IPS-11a (cell line): ENCODE measurements around the gene LONP1.
"Not testable (repeated sequence)": the region's sequence is repeated elsewhere in the genome, so short reads cannot be mapped to it uniquely, and the experiment has no call there.

Source experiments
- H3K4me3 ChIP-seq: one replicate; pipeline ENCODE4 v1.5.1; 2013; ENCODE audit warnings: low read depth, low read length, control low read depth

LONP1 gene

GRCh38 chr19:5719961-5720790 lies at the start of gene LONP1, which contains the start of gene CATSPERD:
LONP1 (minus strand) TSS chr19:5720146; CDS start chr19:5720132, 14 bp downstream.
CATSPERD (plus strand) TSS chr19:5720637; CDS start chr19:5720738, 101 bp downstream.
- H3K4me3 ChIP-seq: peak within 1 kb of the TSS; percentile 98

- H3K4me3 ChIP-seq: no peak overlapping the region
Observed at GRCh38 chr19:5767949-5768348, 48.0 kb upstream of the LONP1 start.

- H3K4me3 ChIP-seq: no peak overlapping the region
Observed at GRCh38 chr19:5765220-5765619, 45.3 kb upstream of the LONP1 start.

GRCh38 chr19:5762608-5763217 lies 42.8 kb upstream of the LONP1 start:
- no peak overlapping the region for H3K4me3 ChIP-seq

- H3K4me3 ChIP-seq: no peak overlapping the region
Observed at GRCh38 chr19:5753743-5754142, 33.8 kb upstream of the LONP1 start.

- H3K4me3 ChIP-seq: no peak overlapping the region
Observed at GRCh38 chr19:5751709-5752108, 31.8 kb upstream of the LONP1 start.

GRCh38 chr19:5749505-5749904 lies 29.6 kb upstream of the LONP1 start:
- H3K4me3 ChIP-seq: no peak overlapping the region

- not testable (repeated sequence) for H3K4me3 ChIP-seq
Observed at GRCh38 chr19:5748920-5749319, 29.0 kb upstream of the LONP1 start.

- H3K4me3 ChIP-seq: not testable (repeated sequence)
Observed at GRCh38 chr19:5744999-5745398, 25.1 kb upstream of the LONP1 start.

GRCh38 chr19:5743630-5744029 lies 23.7 kb upstream of the LONP1 start:
- no peak overlapping the region for H3K4me3 ChIP-seq

- H3K4me3 ChIP-seq: no peak overlapping the region
Observed at GRCh38 chr19:5742051-5742450, 22.1 kb upstream of the LONP1 start.

GRCh38 chr19:5738423-5738822 lies 18.5 kb upstream of the LONP1 start:
- no peak overlapping the region for H3K4me3 ChIP-seq

- H3K4me3 ChIP-seq: not testable (repeated sequence)
Observed at GRCh38 chr19:5733172-5733571, 13.2 kb upstream of the LONP1 start.

GRCh38 chr19:5727453-5728050 lies 7.6 kb upstream of the LONP1 start:
- no peak overlapping the region for H3K4me3 ChIP-seq

- H3K4me3 ChIP-seq: peak overlapping the region; percentile 98
Observed at GRCh38 chr19:5719274-5719960, 529 bp downstream of the LONP1 start.

- peak overlapping the region; percentile 98 for H3K4me3 ChIP-seq
Observed at GRCh38 chr19:5718579-5719273, 1.2 kb downstream of the LONP1 start.

- H3K4me3 ChIP-seq: peak overlapping the region; percentile 98
Observed at GRCh38 chr19:5718037-5718578, 1.8 kb downstream of the LONP1 start.

- no peak overlapping the region for H3K4me3 ChIP-seq
Observed at GRCh38 chr19:5717215-5717935, 2.6 kb downstream of the LONP1 start.

- no peak overlapping the region for H3K4me3 ChIP-seq
Observed at GRCh38 chr19:5714816-5715215, 5.1 kb downstream of the LONP1 start.

- H3K4me3 ChIP-seq: no peak overlapping the region
Observed at GRCh38 chr19:5713228-5713627, 6.7 kb downstream of the LONP1 start.
